SHP77 treated with DMSO at 0.1 percent for 48 hours (cell line): ENCODE data around the gene ITPA.
"Not testable (repeated sequence)": the region's sequence is repeated elsewhere in the genome, so short reads cannot be mapped to it uniquely, and the experiment has no call there.

Experiments
- DNase-seq: peaks from one replicate; lab custom pipeline; 2025; lab: John Stamatoyannopoulos, UW

The ITPA gene

GRCh38 chr20:3173610-3174441 is 35.5 kb upstream of the ITPA start:
- peak; percentile 41 for DNase-seq

GRCh38 chr20:3174442-3175261 is 34.6 kb upstream of the ITPA start:
- DNase-seq, result no peak

- DNase-seq, result no peak
Measured at GRCh38 chr20:3175270-3175669, 34.0 kb upstream of the ITPA start.

- no peak for DNase-seq
Measured at GRCh38 chr20:3177746-3178485, 31.4 kb upstream of the ITPA start.

- no peak for DNase-seq
Measured at GRCh38 chr20:3180319-3180718, 29.0 kb upstream of the ITPA start.

GRCh38 chr20:3181270-3181669 is 28.0 kb upstream of the ITPA start:
- no peak for DNase-seq

- DNase-seq, result not testable (repeated sequence)
Measured at GRCh38 chr20:3182429-3182828, 26.9 kb upstream of the ITPA start.

GRCh38 chr20:3183896-3184612 is 25.2 kb upstream of the ITPA start:
- no peak for DNase-seq

- DNase-seq, result not testable (repeated sequence)
Measured at GRCh38 chr20:3187861-3188260, 21.4 kb upstream of the ITPA start.

- no peak for DNase-seq
Measured at GRCh38 chr20:3188823-3189413, 20.4 kb upstream of the ITPA start.

GRCh38 chr20:3189561-3190131 is 19.7 kb upstream of the ITPA start:
- DNase-seq, result no peak

- DNase-seq, result no peak
Measured at GRCh38 chr20:3190681-3191111, 18.6 kb upstream of the ITPA start.

- no peak for DNase-seq
Measured at GRCh38 chr20:3192226-3193015, 16.9 kb upstream of the ITPA start.

GRCh38 chr20:3193806-3194616 is 15.3 kb upstream of the ITPA start:
- DNase-seq, result no peak

- no peak for DNase-seq
Measured at GRCh38 chr20:3194617-3195280, 14.5 kb upstream of the ITPA start.

GRCh38 chr20:3195590-3196237 is 13.6 kb upstream of the ITPA start:
- DNase-seq, result no peak

- no peak for DNase-seq
Measured at GRCh38 chr20:3199206-3199605, 10.1 kb upstream of the ITPA start.
